H1 (cell line): Measurements from ENCODE around the gene IL19. TPM values are rescaled to one million over a fixed set of nuclear protein-coding genes. Genes with fewer than 3 reads are reported as not detected.

Experiments
- CTCF ChIA-PET: fragments of 300-600 bp; sonication (Branson Sonifier 250); formaldehyde crosslinking; loops from one replicate; lab custom pipeline; 2021; ENCODE audit not compliant: partially characterized antibody; lab: Charles Lee
- POLR2A ChIA-PET: fragments of 300-600 bp; sonication (Branson Sonifier 250); formaldehyde crosslinking; loops from one replicate; lab custom pipeline; 2021; ENCODE audit warnings: inconsistent platforms; ENCODE audit not compliant: partially characterized antibody; lab: Charles Lee
- DNase-seq, 2 experiments: peaks; one replicate each; pipeline versions ENCODE4 v3.0.0 to v3.0.0-alpha.2; 2010 to 2022; ENCODE audit warnings: low spot score in 2 of 2, low read depth in 1 of 2, mixed read lengths in 1 of 2
- FAIRE-seq: peaks from 2 replicates; lab custom pipeline; 2011; peaks lifted over from hg19 to GRCh38; lab: Jason Lieb, UNC
- H2AFZ ChIP-seq: 2 replicates; pipeline ENCODE4 v1.8.1; 2012; ENCODE audit warnings: low read length, inconsistent platforms
- H2AK5ac ChIP-seq: 2 replicates; pipeline ENCODE4 v1.6.1; 2013; ENCODE audit warnings: low read depth, low read length
- H2BK120ac ChIP-seq: replicated peaks from 2 replicates; pipeline ENCODE3; 2013; ENCODE audit warnings: low read depth, low read length, inconsistent platforms
- H2BK12ac ChIP-seq: 2 replicates; pipeline ENCODE4 v1.6.1; 2013; ENCODE audit warnings: low read depth, low read length
- H2BK15ac ChIP-seq: 2 replicates; pipeline ENCODE4 v1.6.1; 2013; ENCODE audit warnings: low read length
- H2BK20ac ChIP-seq: 2 replicates; pipeline ENCODE4 v1.6.1; 2013; ENCODE audit warnings: low read length
- H2BK5ac ChIP-seq: 2 replicates; pipeline ENCODE4 v1.6.1; 2013; ENCODE audit warnings: low read depth, low read length
- H3K14ac ChIP-seq: 2 replicates; pipeline ENCODE4 v1.6.1; 2013; ENCODE audit warnings: inconsistent platforms; ENCODE audit not compliant: insufficient read length
- H3K18ac ChIP-seq: 2 replicates; pipeline ENCODE4 v1.6.1; 2013; ENCODE audit warnings: low read length; ENCODE audit errors: extremely low read depth
- H3K23ac ChIP-seq: 2 replicates; pipeline ENCODE4 v1.6.1; 2013; ENCODE audit warnings: inconsistent platforms; ENCODE audit not compliant: insufficient read length
- H3K23me2 ChIP-seq: 2 replicates; pipeline ENCODE4 v1.6.1; 2013; ENCODE audit warnings: low read depth, low read length
- H3K27ac ChIP-seq: 2 replicates; pipeline ENCODE4 v1.6.1; 2011; ENCODE audit warnings: low read depth, low read length, inconsistent platforms
- H3K27me3 ChIP-seq, 4 experiments: replicated peaks in 1 of 4; 1 replicate in 1 of 4; 2 replicates in 3 of 4; pipeline versions ENCODE4 v1.6.1 to v1.8.1; 2011 to 2013; ENCODE audit warnings: low read length in 3 of 4, mild to moderate bottlenecking in 3 of 4, inconsistent platforms in 2 of 4, mixed read lengths in 2 of 4, moderate library complexity in 1 of 4; ENCODE audit not compliant: control insufficient read depth in 3 of 4, insufficient read depth in 3 of 4; ENCODE audit errors: extremely low read depth in 1 of 4
- H3K36me3 ChIP-seq, 4 experiments: 2 replicates each; pipeline versions ENCODE4 v1.6.1 to v1.8.1; 2011 to 2013; ENCODE audit warnings: mild to moderate bottlenecking in 4 of 4, low read length in 3 of 4, moderate library complexity in 2 of 4, control low read depth in 1 of 4, inconsistent platforms in 1 of 4; ENCODE audit not compliant: insufficient read depth in 4 of 4, control insufficient read depth in 2 of 4
- H3K4ac ChIP-seq: replicated peaks from 2 replicates; pipeline ENCODE3; 2013; ENCODE audit warnings: low read length, low read depth, mixed read lengths, inconsistent platforms; ENCODE audit not compliant: insufficient read length
- H3K4me1 ChIP-seq, 4 experiments: replicated peaks in 1 of 4; 1 replicate in 1 of 4; 2 replicates in 3 of 4; pipeline versions ENCODE4 v1.6.1 to v1.8.1; 2011 to 2013; ENCODE audit warnings: low read length in 3 of 4, inconsistent platforms in 2 of 4, mixed read lengths in 1 of 4; ENCODE audit not compliant: insufficient read depth in 4 of 4, control insufficient read depth in 3 of 4
- H3K4me2 ChIP-seq, 2 experiments: 2 replicates each; pipeline versions ENCODE4 v1.6.1 to v1.8.1; 2011 to 2013; ENCODE audit warnings: low read depth in 2 of 2, low read length in 2 of 2, control low read depth in 1 of 2, inconsistent platforms in 1 of 2, mild to moderate bottlenecking in 1 of 2; ENCODE audit not compliant: insufficient read depth in 1 of 2
- H3K4me3 ChIP-seq, 4 experiments: fragments of 200-600, 300-600 bp in 1 of 4; sonication (generic), shearing (Covaris generic), sonication (Bioruptor Twin) in 1 of 4; 2 replicates each; pipeline versions ENCODE4 v1.5.1 to v1.8.1; 2011 to 2016; ENCODE audit warnings: low read length in 4 of 4, low read depth in 3 of 4, control low read depth in 2 of 4, inconsistent platforms in 2 of 4, mild to moderate bottlenecking in 2 of 4, mixed read lengths in 1 of 4, moderate library complexity in 1 of 4; ENCODE audit not compliant: insufficient read depth in 2 of 4; ENCODE audit errors: extremely low read depth in 1 of 4
- H3K56ac ChIP-seq: replicated peaks from 2 replicates; pipeline ENCODE3; 2013; ENCODE audit warnings: low read depth, mild to moderate bottlenecking, mixed read lengths, low read length, inconsistent platforms; ENCODE audit not compliant: insufficient read length
- H3K79me1 ChIP-seq: 2 replicates; pipeline ENCODE4 v1.6.1; 2013; ENCODE audit warnings: low read depth, low read length, control low read depth
- H3K79me2 ChIP-seq, 2 experiments: 2 replicates each; pipeline versions ENCODE4 v1.6.1 to v1.8.1; 2012 to 2013; ENCODE audit warnings: low read length in 2 of 2, mild to moderate bottlenecking in 2 of 2, inconsistent platforms in 1 of 2; ENCODE audit not compliant: insufficient read depth in 2 of 2, control insufficient read depth in 1 of 2
- H3K9ac ChIP-seq, 4 experiments: replicated peaks in 1 of 4; 1 replicate in 1 of 4; 2 replicates in 3 of 4; pipeline versions ENCODE4 v1.6.1 to v1.8.1; 2011 to 2013; ENCODE audit warnings: low read depth in 3 of 4, low read length in 3 of 4, control low read depth in 2 of 4, mild to moderate bottlenecking in 2 of 4, moderate library complexity in 2 of 4, inconsistent platforms in 1 of 4; ENCODE audit errors: extremely low read depth in 1 of 4
- H3K9me3 ChIP-seq, 2 experiments: 2 replicates each; pipeline versions ENCODE4 v1.6.1 to v1.8.1; 2012 to 2013; ENCODE audit warnings: mild to moderate bottlenecking in 2 of 2, moderate library complexity in 2 of 2, control low read depth in 1 of 2, inconsistent platforms in 1 of 2, low read depth in 1 of 2, low read length in 1 of 2, mixed read lengths in 1 of 2; ENCODE audit not compliant: insufficient read depth in 2 of 2
- H4K20me1 ChIP-seq, 2 experiments: replicated peaks in 1 of 2; 2 replicates each; pipeline versions ENCODE3 to v1.8.1; 2011 to 2013; ENCODE audit warnings: inconsistent platforms in 2 of 2, low read length in 2 of 2, mild to moderate bottlenecking in 1 of 2; ENCODE audit not compliant: insufficient read depth in 2 of 2, control insufficient read depth in 1 of 2
- H4K5ac ChIP-seq: 2 replicates; pipeline ENCODE4 v1.6.1; 2013; ENCODE audit warnings: low read length, low read depth, mixed read lengths, inconsistent platforms; ENCODE audit not compliant: insufficient read length
- H4K8ac ChIP-seq: 2 replicates; pipeline ENCODE4 v1.8.0; 2013; ENCODE audit warnings: mild to moderate bottlenecking, moderate library complexity, low read length, inconsistent platforms; ENCODE audit not compliant: insufficient read depth; ENCODE audit errors: extremely low read depth
- H4K91ac ChIP-seq: replicated peaks from 2 replicates; pipeline ENCODE3; 2013; ENCODE audit warnings: low read length, mixed read lengths, inconsistent platforms; ENCODE audit not compliant: insufficient read length
- ASH2L ChIP-seq: fragments of 200-600, 300-600 bp; sonication (generic); IDR thresholded peaks from one replicate; pipeline ENCODE4 v1.7.1; 2017; ENCODE audit warnings: low read length
- CREB1 ChIP-seq: IDR thresholded peaks from 2 replicates; pipeline ENCODE4 v1.6.1; 2012; ENCODE audit warnings: inconsistent platforms
- GABPA ChIP-seq: IDR thresholded peaks from 2 replicates; pipeline ENCODE4 v1.6.1; 2011; ENCODE audit warnings: mild to moderate bottlenecking, low read length, moderate library complexity, borderline replicate concordance; ENCODE audit not compliant: insufficient read depth
- POLR2A ChIP-seq, 2 experiments: IDR thresholded peaks; 1 replicate in 1 of 2; 2 replicates in 1 of 2; pipeline ENCODE4 v1.6.1; 2011; ENCODE audit warnings: low read depth in 2 of 2, low read length in 2 of 2, mild to moderate bottlenecking in 2 of 2; ENCODE audit errors: control extremely low read depth in 1 of 2
- POLR2AphosphoS5 ChIP-seq: IDR thresholded peaks from 2 replicates; pipeline ENCODE4 v1.6.1; 2011; ENCODE audit warnings: low read depth, low read length
- RAD21 ChIP-seq, 2 experiments: IDR thresholded peaks in 1 of 2; conservative IDR thresholded peaks in 1 of 2; 2 replicates each; pipeline ENCODE4 v1.6.1; 2011; ENCODE audit warnings: low read depth in 2 of 2, low read length in 2 of 2, improper control_type of control experiment in 1 of 2, inconsistent platforms in 1 of 2, mild to moderate bottlenecking in 1 of 2, moderate library complexity in 1 of 2
- RXRA ChIP-seq: IDR thresholded peaks from 2 replicates; pipeline ENCODE4 v1.6.1; 2011; ENCODE audit warnings: low read depth, mild to moderate bottlenecking, low read length, moderate library complexity; ENCODE audit not compliant: insufficient read depth
- WGBS, 2 experiments: shearing (Covaris generic) in 1 of 2; methylation state at CpG; one replicate each; pipeline versions ENCODE4 v1.1.6 to v1.1.7; 2013 to 2015; ENCODE audit warnings: low lambda C conversion rate in 2 of 2, mixed read lengths in 2 of 2, inconsistent platforms in 1 of 2, low coverage in 1 of 2, missing lambda C conversion rate in 1 of 2; ENCODE audit not compliant: insufficient replicate concordance in 2 of 2, insufficient coverage in 1 of 2, insufficient read length in 1 of 2; ENCODE audit errors: extremely low coverage in 1 of 2, missing lambda C conversion rate in 1 of 2; 5-methylcytosine and 5-hydroxymethylcytosine counted together
- polyA plus RNA-seq, 7 experiments: library from polyadenylated mRNA; depleted of rRNA in 3 of 7; stranded (reverse) in 5 of 7; unstranded in 2 of 7; fragments of >200 nt in 5 of 7; fragments of 200-250 nt in 2 of 7; gene quantifications; 1 replicate in 5 of 7; 2 replicates in 1 of 7; 4 replicates in 1 of 7; pipeline versions ENCODE4 v1.2.1 to v1.2.3, GENCODE V29; 2011 to 2013; ENCODE audit warnings: missing spikeins in 2 of 7, mixed read lengths in 2 of 7
- total RNA-seq: library from RNA; stranded (reverse); fragmentation: NEBNext Ultra II Directional; extraction: Animal tissue kit (Norgen Biotek cat#: 25700); gene quantifications from 2 replicates; pipeline ENCODE4 v1.2.1, GENCODE V29; 2021
- TF ChIP-seq, protein P1 (sequence below), 3 experiments: IDR thresholded peaks; 1 replicate in 2 of 3; 2 replicates in 1 of 3; pipeline versions ENCODE4 v1.5.1 to v1.6.1; 2011; ENCODE audit warnings: low read length in 3 of 3, mild to moderate bottlenecking in 3 of 3, inconsistent platforms in 2 of 3, low read depth in 1 of 3, moderate library complexity in 1 of 3; ENCODE audit not compliant: insufficient read depth in 1 of 3; ENCODE audit errors: control extremely low read depth in 1 of 3

The IL19 gene
- total and polyA plus RNA-seq, 2 of the 8 experiments (the other 6 are each of a cell fraction or from before 2014, with no cell fraction given): not detected

DNA sequence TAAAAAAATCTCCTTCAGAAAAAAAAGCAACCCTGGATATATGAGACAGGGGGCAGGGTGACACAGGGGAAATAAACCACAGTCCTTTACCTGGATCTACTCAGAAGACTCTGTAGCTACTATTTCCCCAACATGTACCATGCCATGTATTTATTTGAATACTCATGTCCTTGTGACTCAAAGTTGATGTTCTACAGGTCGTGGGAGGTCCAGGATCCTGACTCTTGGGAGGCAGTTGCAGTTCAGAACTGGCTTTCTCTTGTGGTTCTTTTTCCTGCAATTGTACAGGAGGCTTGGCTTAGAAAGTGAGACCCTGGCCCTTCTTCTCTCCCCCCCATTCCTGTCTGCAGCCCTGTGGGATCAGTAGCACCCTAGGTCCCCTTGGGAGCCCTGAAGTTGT is 120.8 kb downstream of the IL19 start:
- Histone ChIP-seq H2BK20ac (no peak overlapping the region), H2BK5ac (no peak overlapping the region), H3K27ac (no peak overlapping the region), H2BK120ac (no peak overlapping the region), H3K79me1 (no peaks in the 10 kb centered on the region), H3K4me2 (no peak overlapping the region), H3K9ac (no peak overlapping the region), H3K27me3 (no peaks in the 10 kb centered on the region), H2AFZ (no peak overlapping the region), H3K9me3 (no peaks in the 10 kb centered on the region), H3K23ac (no peak overlapping the region), H3K79me2 (no peaks in the 10 kb centered on the region), H3K4me3 (no peak overlapping the region), H2BK12ac (no peak overlapping the region), H3K4me1 (peaks cover 0 to 3% (median 1%) of the 10 kb centered on the region in 4 experiments; a peak in 3 of 7 replicates), H3K56ac (no peak overlapping the region), H3K23me2 (no peaks in the 10 kb centered on the region), H4K8ac (no peak overlapping the region), H4K5ac (no peak overlapping the region), H3K18ac (no peak overlapping the region), H2BK15ac (no peak overlapping the region), H3K14ac (no peak overlapping the region), H3K36me3 (no peaks in the 10 kb centered on the region), H3K4ac (no peak overlapping the region), H4K20me1 (no peaks in the 10 kb centered on the region), H2AK5ac (no peak overlapping the region), H4K91ac (no peak overlapping the region)
- POLR2A ChIA-PET: no interaction called here
- FAIRE-seq (no peak), DNase-seq (peak in 1 of 2 experiments; percentile 29)
- CTCF ChIA-PET: interaction anchor here (1.0 to 1.5 kb wide), 5 partner anchors 10 to 157 kb away, joined by 3 to 5 read pairs (median 4); no protein-coding TSS in a partner anchor
- 100% methylated on average over 1 of the region's 1 CpG; no CpG with 5 or more reads in 1 of the 2 experiments for WGBS, 2 experiments
- TF ChIP-seq POLR2AphosphoS5 (no peak), RXRA (no peak), GABPA (no peak), CREB1 (no peak), POLR2A (IDR thresholded peaks at IDR 0.05; ENCODE audit: control extremely low read depth in 1 of 2, low read depth in 2 of 2, low read length in 2 of 2) (no peak), RAD21 (IDR thresholded peaks at IDR 0.05 in 1 of 2, conservative IDR thresholded peaks at IDR 0.05 in 1 of 2; ENCODE audit: low read depth in 2 of 2, low read length in 2 of 2) (no peak), ASH2L (no peak)
- TF ChIP-seq, protein P1, sequence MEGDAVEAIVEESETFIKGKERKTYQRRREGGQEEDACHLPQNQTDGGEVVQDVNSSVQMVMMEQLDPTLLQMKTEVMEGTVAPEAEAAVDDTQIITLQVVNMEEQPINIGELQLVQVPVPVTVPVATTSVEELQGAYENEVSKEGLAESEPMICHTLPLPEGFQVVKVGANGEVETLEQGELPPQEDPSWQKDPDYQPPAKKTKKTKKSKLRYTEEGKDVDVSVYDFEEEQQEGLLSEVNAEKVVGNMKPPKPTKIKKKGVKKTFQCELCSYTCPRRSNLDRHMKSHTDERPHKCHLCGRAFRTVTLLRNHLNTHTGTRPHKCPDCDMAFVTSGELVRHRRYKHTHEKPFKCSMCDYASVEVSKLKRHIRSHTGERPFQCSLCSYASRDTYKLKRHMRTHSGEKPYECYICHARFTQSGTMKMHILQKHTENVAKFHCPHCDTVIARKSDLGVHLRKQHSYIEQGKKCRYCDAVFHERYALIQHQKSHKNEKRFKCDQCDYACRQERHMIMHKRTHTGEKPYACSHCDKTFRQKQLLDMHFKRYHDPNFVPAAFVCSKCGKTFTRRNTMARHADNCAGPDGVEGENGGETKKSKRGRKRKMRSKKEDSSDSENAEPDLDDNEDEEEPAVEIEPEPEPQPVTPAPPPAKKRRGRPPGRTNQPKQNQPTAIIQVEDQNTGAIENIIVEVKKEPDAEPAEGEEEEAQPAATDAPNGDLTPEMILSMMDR (IDR thresholded peaks at IDR 0.05; ENCODE audit: control extremely low read depth in 1 of 3, insufficient read depth in 1 of 3, low read depth in 1 of 3, low read length in 3 of 3): no peak
